CD14-positive monocyte (primary cell): ENCODE results near the gene NOS1. TPM values are rescaled to one million over a fixed set of nuclear protein-coding genes. Genes with fewer than 3 reads are reported as not detected.

Experiments
- DNase-seq, 3 donors: peaks; one replicate each; pipeline ENCODE4 v3.0.0-alpha.2; 2011 to 2022
- H2AFZ ChIP-seq: 2 replicates; pipeline ENCODE4 v1.6.0; 2012; ENCODE audit warnings: mild to moderate bottlenecking, low read depth, low read length, inconsistent platforms; ENCODE audit not compliant: insufficient read depth, poor library complexity, severe bottlenecking
- H3K27ac ChIP-seq, 2 donors: 1 replicate in 1 of 2; 2 replicates in 1 of 2; pipeline ENCODE4 v1.5.1; 2012 to 2013; ENCODE audit warnings: low read length in 2 of 2, control low read depth in 1 of 2, inconsistent platforms in 1 of 2, low read depth in 1 of 2, mild to moderate bottlenecking in 1 of 2
- H3K27me3 ChIP-seq, 2 donors: one replicate each; pipeline versions ENCODE4 v1.6.0 to v1.6.1; 2011 to 2013; ENCODE audit warnings: low read length in 2 of 2; ENCODE audit not compliant: control insufficient read depth in 2 of 2, insufficient read depth in 2 of 2
- H3K36me3 ChIP-seq, 2 donors: replicated peaks in 1 of 2; 1 replicate in 1 of 2; 2 replicates in 1 of 2; pipeline versions ENCODE4 v1.5.1 to v1.6.1; 2012 to 2013; ENCODE audit warnings: low read length in 2 of 2, control low read depth in 1 of 2, inconsistent platforms in 1 of 2, mild to moderate bottlenecking in 1 of 2; ENCODE audit not compliant: insufficient read depth in 2 of 2, control insufficient read depth in 1 of 2
- H3K4me1 ChIP-seq, 2 donors: 1 replicate in 1 of 2; 2 replicates in 1 of 2; pipeline versions ENCODE4 v1.5.1 to v1.6.1; 2012 to 2013; ENCODE audit warnings: low read length in 2 of 2, control low read depth in 1 of 2, inconsistent platforms in 1 of 2, mild to moderate bottlenecking in 1 of 2, moderate library complexity in 1 of 2; ENCODE audit not compliant: insufficient read depth in 2 of 2, control insufficient read depth in 1 of 2
- H3K4me2 ChIP-seq: replicated peaks from 2 replicates; pipeline ENCODE3; 2012; ENCODE audit warnings: low read length, moderate library complexity, mild to moderate bottlenecking; ENCODE audit not compliant: poor library complexity, severe bottlenecking; ENCODE audit errors: extremely low read depth
- H3K4me3 ChIP-seq, 3 experiments: fragments of 200-600 bp in 1 of 3; sonication (generic) in 1 of 3; replicated peaks in 1 of 3; 1 replicate in 2 of 3; 2 replicates in 1 of 3; pipeline ENCODE4 v1.5.1; 2011 to 2013; ENCODE audit warnings: low read length in 3 of 3, mild to moderate bottlenecking in 3 of 3, control low read depth in 2 of 3, low read depth in 2 of 3, inconsistent platforms in 1 of 3, moderate library complexity in 1 of 3
- H3K79me2 ChIP-seq: 2 replicates; pipeline ENCODE4 v1.6.0; 2012; ENCODE audit warnings: mild to moderate bottlenecking, control low read depth, inconsistent platforms, low read length, moderate library complexity; ENCODE audit not compliant: insufficient read depth
- H3K9ac ChIP-seq: 2 replicates; pipeline ENCODE4 v1.6.0; 2017; ENCODE audit warnings: low read length, mild to moderate bottlenecking; ENCODE audit not compliant: insufficient read depth, poor library complexity, severe bottlenecking
- H3K9me3 ChIP-seq, 2 donors: replicated peaks in 1 of 2; 1 replicate in 1 of 2; 2 replicates in 1 of 2; pipeline versions ENCODE4 v1.5.1 to v1.6.1; 2012 to 2013; ENCODE audit warnings: low read length in 2 of 2, control low read depth in 1 of 2; ENCODE audit not compliant: control insufficient read depth in 1 of 2, insufficient read depth in 1 of 2
- H4K20me1 ChIP-seq: 2 replicates; pipeline ENCODE4 v1.6.0; 2012; ENCODE audit warnings: mild to moderate bottlenecking, low read length, control low read depth, moderate library complexity; ENCODE audit not compliant: insufficient read depth
- H3K27ac Mint-ChIP-seq, 7 donors: one replicate each; pipeline ENCODE4 v1.8.0; 2020; ENCODE audit warnings: mild to moderate bottlenecking in 7 of 7, mixed read lengths in 7 of 7, moderate library complexity in 6 of 7, inconsistent platforms in 2 of 7
- H3K27me3 Mint-ChIP-seq, 3 donors: one replicate each; pipeline ENCODE4 v1.8.0; 2021 to 2022; ENCODE audit warnings: low read depth in 3 of 3, mild to moderate bottlenecking in 3 of 3, mixed read lengths in 3 of 3, moderate library complexity in 3 of 3, inconsistent platforms in 1 of 3
- H3K36me3 Mint-ChIP-seq, 2 donors: one replicate each; pipeline ENCODE4 v1.8.0; 2020; ENCODE audit warnings: mixed read lengths in 2 of 2, inconsistent platforms in 1 of 2, mild to moderate bottlenecking in 1 of 2
- H3K4me1 Mint-ChIP-seq: one replicate; pipeline ENCODE4 v1.8.0; 2020; ENCODE audit warnings: mild to moderate bottlenecking, mixed read lengths
- H3K4me3 Mint-ChIP-seq, 2 donors: one replicate each; pipeline ENCODE4 v1.8.0; 2020; ENCODE audit warnings: mild to moderate bottlenecking in 2 of 2, mixed read lengths in 2 of 2, moderate library complexity in 1 of 2
- H3K9me3 Mint-ChIP-seq, 7 donors: one replicate each; pipeline ENCODE4 v1.8.0; 2020 to 2022; ENCODE audit warnings: mixed read lengths in 7 of 7, mild to moderate bottlenecking in 6 of 7, moderate library complexity in 6 of 7, inconsistent platforms in 2 of 7
- CTCF ChIP-seq: fragments of 200-600 bp; IDR thresholded peaks from one replicate; pipeline ENCODE4 v1.8.0; 2022; ENCODE audit warnings: antibody characterized with exemption, mild to moderate bottlenecking
- WGBS: methylation state at CpG from one replicate; pipeline ENCODE4 v1.1.5; 2013; ENCODE audit warnings: missing lambda C conversion rate; ENCODE audit not compliant: insufficient coverage; 5-methylcytosine and 5-hydroxymethylcytosine counted together
- intact Hi-C, 2 donors: fragments of 100-400 bp; cut with micrococcal nuclease; formaldehyde crosslinking; loops; one replicate each; pipeline versions ENCODE4 v1.15.0 to v1.15.1; 2023
- polyA plus RNA-seq, 3 donors: library from polyadenylated mRNA; depleted of rRNA in 1 of 3; unstranded in 2 of 3; stranded (reverse) in 1 of 3; fragments of 300-500 nt in 2 of 3; fragments of >200 nt in 1 of 3; fragmentation: Illumina TruSeq in 2 of 3; gene quantifications; 1 replicate in 2 of 3; 2 replicates in 1 of 3; pipeline ENCODE4 v1.2.3, GENCODE V29; 2012 to 2021

Gene NOS1
- polyA plus RNA-seq, 3 donors, result not detected

- Mint-ChIP-seq H3K9me3 (peaks cover 0 to 6% (median 0%) of the 10 kb centered on the region in 7 donors), H3K27ac (no peak overlapping the region), H3K36me3 (no peaks in the 10 kb centered on the region), H3K27me3 (peaks cover 3 to 16% (median 9%) of the 10 kb centered on the region in 3 donors), H3K4me3 (no peak overlapping the region), H3K4me1 (peaks cover 8% of the 10 kb centered on the region)
- 87% methylated on average over 4 of the region's 4 CpGs for WGBS
- Histone ChIP-seq H3K79me2 (no peaks in the 10 kb centered on the region), H3K9ac (no peak overlapping the region), H2AFZ (no peak overlapping the region), H3K4me2 (no peak overlapping the region), H3K4me1 (no peaks in the 10 kb centered on the region), H4K20me1 (no peaks in the 10 kb centered on the region), H3K36me3 (no peaks in the 10 kb centered on the region), H3K9me3 (no peaks in the 10 kb centered on the region), H3K4me3 (no peak overlapping the region), H3K27ac (no peak overlapping the region), H3K27me3 (peaks cover 0 to 2% of the 10 kb centered on the region in 2 donors)
- intact Hi-C loops, result no loop called here
- no peak for DNase-seq
- TF ChIP-seq CTCF, result no peak
Measured at GRCh38 chr12:117342247-117342646, 19.2 kb downstream of the NOS1 start.

GRCh38 chr12:117339104-117339503 lies 22.3 kb downstream of the NOS1 start:
- no peaks in the 10 kb centered on the region for H3K36me3 ChIP-seq
- no peaks in the 10 kb centered on the region for H3K79me2 ChIP-seq
- H3K9ac ChIP-seq, result no peak overlapping the region
- Mint-ChIP-seq H3K4me1 (peaks cover 17% of the 10 kb centered on the region), H3K36me3 (no peaks in the 10 kb centered on the region), H3K9me3 (peaks cover 0 to 6% (median 1%) of the 10 kb centered on the region in 7 donors), H3K4me3 (no peak overlapping the region), H3K27ac (no peak overlapping the region), H3K27me3 (peaks cover 11 to 23% (median 19%) of the 10 kb centered on the region in 3 donors)
- H3K27me3 ChIP-seq, result peaks cover 0 to 2% of the 10 kb centered on the region in 2 donors
- no peak for DNase-seq
- H3K4me2 ChIP-seq, result no peak overlapping the region
- no peak for TF ChIP-seq CTCF
- H2AFZ ChIP-seq, result no peak overlapping the region
- WGBS, result 50% methylated on average over 3 of the region's 4 CpGs
- H3K27ac ChIP-seq, result no peak overlapping the region
- H3K9me3 ChIP-seq, result no peaks in the 10 kb centered on the region
- H3K4me3 ChIP-seq, result no peak overlapping the region
- H3K4me1 ChIP-seq, result peaks cover under 1 to 4% of the 10 kb centered on the region in 2 donors
- H4K20me1 ChIP-seq, result no peaks in the 10 kb centered on the region
- intact Hi-C loops, result no loop called here
